Measurements from ENCODE around the gene LAG3.

DNA sequence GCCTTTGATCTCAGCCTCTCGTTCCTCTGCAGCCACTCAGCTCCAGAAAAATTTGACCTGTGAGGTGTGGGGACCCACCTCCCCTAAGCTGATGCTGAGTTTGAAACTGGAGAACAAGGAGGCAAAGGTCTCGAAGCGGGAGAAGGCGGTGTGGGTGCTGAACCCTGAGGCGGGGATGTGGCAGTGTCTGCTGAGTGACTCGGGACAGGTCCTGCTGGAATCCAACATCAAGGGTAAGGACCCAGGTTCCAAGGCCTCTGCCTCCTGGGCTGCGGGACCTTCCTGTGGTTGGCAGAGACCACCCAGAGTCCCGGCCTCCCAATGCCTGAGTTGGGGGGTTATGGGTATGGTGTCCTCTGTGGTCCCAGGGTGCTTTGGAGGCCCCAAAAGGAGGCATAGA, 44.8 kb downstream of the LAG3 start:
- TF ChIP-seq POLR2A (IDR thresholded peaks at IDR 0.05; ENCODE audit: low read length), result no peak
- TF ChIP-seq, protein P1, sequence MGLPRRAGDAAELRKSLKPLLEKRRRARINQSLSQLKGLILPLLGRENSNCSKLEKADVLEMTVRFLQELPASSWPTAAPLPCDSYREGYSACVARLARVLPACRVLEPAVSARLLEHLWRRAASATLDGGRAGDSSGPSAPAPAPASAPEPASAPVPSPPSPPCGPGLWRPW (IDR thresholded peaks at IDR 0.05), result no peak
- TF ChIP-seq, protein P2, sequence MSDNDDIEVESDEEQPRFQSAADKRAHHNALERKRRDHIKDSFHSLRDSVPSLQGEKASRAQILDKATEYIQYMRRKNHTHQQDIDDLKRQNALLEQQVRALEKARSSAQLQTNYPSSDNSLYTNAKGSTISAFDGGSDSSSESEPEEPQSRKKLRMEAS (IDR thresholded peaks at IDR 0.05), result no peak
- TF ChIP-seq, protein P3, sequence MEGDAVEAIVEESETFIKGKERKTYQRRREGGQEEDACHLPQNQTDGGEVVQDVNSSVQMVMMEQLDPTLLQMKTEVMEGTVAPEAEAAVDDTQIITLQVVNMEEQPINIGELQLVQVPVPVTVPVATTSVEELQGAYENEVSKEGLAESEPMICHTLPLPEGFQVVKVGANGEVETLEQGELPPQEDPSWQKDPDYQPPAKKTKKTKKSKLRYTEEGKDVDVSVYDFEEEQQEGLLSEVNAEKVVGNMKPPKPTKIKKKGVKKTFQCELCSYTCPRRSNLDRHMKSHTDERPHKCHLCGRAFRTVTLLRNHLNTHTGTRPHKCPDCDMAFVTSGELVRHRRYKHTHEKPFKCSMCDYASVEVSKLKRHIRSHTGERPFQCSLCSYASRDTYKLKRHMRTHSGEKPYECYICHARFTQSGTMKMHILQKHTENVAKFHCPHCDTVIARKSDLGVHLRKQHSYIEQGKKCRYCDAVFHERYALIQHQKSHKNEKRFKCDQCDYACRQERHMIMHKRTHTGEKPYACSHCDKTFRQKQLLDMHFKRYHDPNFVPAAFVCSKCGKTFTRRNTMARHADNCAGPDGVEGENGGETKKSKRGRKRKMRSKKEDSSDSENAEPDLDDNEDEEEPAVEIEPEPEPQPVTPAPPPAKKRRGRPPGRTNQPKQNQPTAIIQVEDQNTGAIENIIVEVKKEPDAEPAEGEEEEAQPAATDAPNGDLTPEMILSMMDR (IDR thresholded peaks at IDR 0.05), result no peak
